ENCODE results near the gene UBL7.

- TF ChIP-seq EP300 (IDR thresholded peaks at IDR 0.05; ENCODE audit: borderline replicate concordance in 1 of 2, low read depth in 2 of 2, low read length in 2 of 2), result no peak
- no peak for TF ChIP-seq POLR2A (IDR thresholded peaks at IDR 0.05; ENCODE audit: control extremely low read depth in 1 of 2, low read depth in 2 of 2, low read length in 2 of 2)
- TF ChIP-seq CTCF (IDR thresholded peaks at IDR 0.05; ENCODE audit: control extremely low read depth in 1 of 3, insufficient read depth in 1 of 3, low read depth in 1 of 3, low read length in 3 of 3), result no peak
- no peak for TF ChIP-seq CREB1 (IDR thresholded peaks at IDR 0.05)
- no peak for TF ChIP-seq USF2 (IDR thresholded peaks at IDR 0.05; ENCODE audit: low read length)
- no peak for TF ChIP-seq RFX5 (IDR thresholded peaks at IDR 0.05; ENCODE audit: borderline replicate concordance, low read depth, low read length)
- TF ChIP-seq TEAD4 (IDR thresholded peaks at IDR 0.05; ENCODE audit: low read depth, low read length), result no peak
- TF ChIP-seq EZH2 (IDR thresholded peaks at IDR 0.05; ENCODE audit: low read depth, low read length, severe bottlenecking), result no peak
- TF ChIP-seq TCF12 (IDR thresholded peaks at IDR 0.05; ENCODE audit: low read depth, low read length), result no peak
- no peak for TF ChIP-seq ZNF274 (IDR thresholded peaks at IDR 0.05; ENCODE audit: borderline replicate concordance, extremely low read depth, low read length)
- TF ChIP-seq HDAC6 (IDR thresholded peaks at IDR 0.05; ENCODE audit: low read depth, low read length), result no peak
Measured at GRCh38 chr15:74470631-74471395, 9.9 kb upstream of the UBL7 start.

Data from H1 (cell line).